Immature natural killer cell (primary cell): ENCODE measurements around the gene PPM1N. TPM values are rescaled to one million over a fixed set of nuclear protein-coding genes. Genes with fewer than 3 reads are reported as not detected.
A peak's percentile ranks its signal among the peaks of the same experiment; 100 is the strongest.
"Not testable (repeated sequence)": the region's sequence is repeated elsewhere in the genome, so short reads cannot be mapped to it uniquely, and the experiment has no call there.

ENCODE experiments used
- DNase-seq, 3 donors: peaks; one replicate each; pipeline ENCODE4 v3.0.0; 2022; ENCODE audit warnings: mixed read lengths in 1 of 3
- H3K27ac Mint-ChIP-seq, 6 donors: one replicate each; pipeline ENCODE4 v1.8.0; 2020; ENCODE audit warnings: mixed read lengths in 6 of 6, mild to moderate bottlenecking in 5 of 6, inconsistent platforms in 4 of 6, moderate library complexity in 3 of 6
- H3K27me3 Mint-ChIP-seq, 3 donors: one replicate each; pipeline ENCODE4 v1.8.0; 2020 to 2021; ENCODE audit warnings: low read depth in 3 of 3, mild to moderate bottlenecking in 3 of 3, mixed read lengths in 3 of 3, moderate library complexity in 3 of 3, inconsistent platforms in 1 of 3
- H3K36me3 Mint-ChIP-seq, 3 donors: one replicate each; pipeline ENCODE4 v1.8.0; 2020; ENCODE audit warnings: mixed read lengths in 3 of 3, inconsistent platforms in 2 of 3, mild to moderate bottlenecking in 2 of 3
- H3K4me1 Mint-ChIP-seq, 2 donors: one replicate each; pipeline ENCODE4 v1.8.0; 2020; ENCODE audit warnings: inconsistent platforms in 2 of 2, mild to moderate bottlenecking in 2 of 2, mixed read lengths in 2 of 2, moderate library complexity in 1 of 2
- H3K4me3 Mint-ChIP-seq, 5 donors: one replicate each; pipeline ENCODE4 v1.8.0; 2020; ENCODE audit warnings: mild to moderate bottlenecking in 5 of 5, mixed read lengths in 5 of 5, inconsistent platforms in 3 of 5, moderate library complexity in 3 of 5
- H3K9me3 Mint-ChIP-seq, 6 donors: one replicate each; pipeline ENCODE4 v1.8.0; 2020; ENCODE audit warnings: mild to moderate bottlenecking in 6 of 6, mixed read lengths in 6 of 6, inconsistent platforms in 4 of 6, moderate library complexity in 3 of 6
- polyA plus RNA-seq, 3 donors: library from polyadenylated mRNA; unstranded; fragments of 300-500 nt; fragmentation: Illumina TruSeq; gene quantifications; one replicate each; pipeline ENCODE4 v1.2.3, GENCODE V29; 2021

PPM1N gene
- polyA plus RNA-seq, 3 donors from 2014 or later = 3.9 to 5.7 (median 4.0) TPM

DNA sequence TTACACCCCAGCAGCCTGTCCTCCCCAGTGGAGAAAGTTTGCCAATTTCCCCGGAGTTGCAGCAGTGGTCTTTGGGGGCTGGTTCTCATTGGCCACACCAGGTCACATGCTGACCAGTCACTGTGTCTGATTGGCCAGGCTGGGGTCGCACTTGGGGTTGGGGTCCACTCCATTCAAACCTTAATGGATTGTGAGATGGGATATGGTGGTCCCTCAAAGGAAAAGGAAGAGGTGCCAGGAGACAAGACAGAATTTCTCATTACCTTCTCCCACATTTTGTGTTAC lies 3.4 kb downstream of the PPM1N start:
- Mint-ChIP-seq H3K4me1 (peaks cover 41 to 42% of the 10 kb centered on the region in 2 donors), H3K27me3 (peaks cover 5 to 8% (median 7%) of the 10 kb centered on the region in 3 donors), H3K27ac (no peak overlapping the region), H3K4me3 (no peak overlapping the region), H3K9me3 (no peaks in the 10 kb centered on the region), H3K36me3 (peaks cover 0 to 11% (median 10%) of the 10 kb centered on the region in 3 donors)
- DNase-seq = no peak

DNA sequence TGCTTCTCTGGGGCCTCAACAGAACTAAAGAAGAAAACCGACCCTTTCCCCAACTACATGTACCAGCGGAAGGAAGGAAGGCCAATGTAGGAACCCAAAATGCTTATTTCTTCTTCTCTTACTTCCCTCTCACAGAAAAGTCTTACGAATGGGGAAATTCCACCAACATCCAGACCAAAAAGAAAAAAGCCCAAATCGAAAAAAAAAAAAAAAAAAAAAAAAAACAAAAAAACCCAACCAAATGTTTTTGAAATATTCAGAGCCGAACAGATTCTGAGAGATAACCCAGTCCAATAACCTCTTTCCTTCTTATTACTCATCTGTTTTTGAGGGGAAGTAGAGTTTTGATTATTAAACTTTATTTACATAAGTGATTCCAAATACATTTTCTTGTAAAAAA lies 3.9 kb downstream of the PPM1N start:
- Mint-ChIP-seq H3K9me3 (no peaks in the 10 kb centered on the region), H3K27ac (no peak overlapping the region), H3K4me1 (peaks cover 38% of the 10 kb centered on the region in 2 donors), H3K36me3 (peaks cover 0 to 11% (median 10%) of the 10 kb centered on the region in 3 donors), H3K4me3 (no peak overlapping the region), H3K27me3 (peaks cover 6 to 11% (median 8%) of the 10 kb centered on the region in 3 donors)
- no peak for DNase-seq

DNA sequence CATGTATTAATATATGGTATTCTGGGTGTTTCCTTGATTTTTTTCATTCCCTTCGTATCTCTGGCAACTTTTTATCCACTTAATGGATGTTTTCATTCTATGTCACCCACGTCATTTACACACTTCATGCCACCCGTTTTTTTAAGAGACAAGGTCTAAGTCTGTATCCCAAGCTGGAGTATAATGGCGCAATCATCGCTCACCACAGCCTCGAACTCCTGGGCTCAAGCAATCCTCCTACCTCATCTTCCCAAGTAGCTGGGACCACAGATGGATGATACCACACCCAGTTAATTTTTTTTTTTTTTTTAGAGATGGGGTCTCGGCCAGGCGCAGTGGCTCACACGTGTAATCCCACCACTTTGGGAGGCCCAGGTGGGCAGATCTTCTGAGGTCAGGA lies 5.7 kb downstream of the PPM1N start:
- H3K9me3 Mint-ChIP-seq = no peaks in the 10 kb centered on the region
- H3K4me3 Mint-ChIP-seq = no peak overlapping the region
- peaks cover 10 to 15% (median 10%) of the 10 kb centered on the region in 3 donors for H3K27me3 Mint-ChIP-seq

DNA sequence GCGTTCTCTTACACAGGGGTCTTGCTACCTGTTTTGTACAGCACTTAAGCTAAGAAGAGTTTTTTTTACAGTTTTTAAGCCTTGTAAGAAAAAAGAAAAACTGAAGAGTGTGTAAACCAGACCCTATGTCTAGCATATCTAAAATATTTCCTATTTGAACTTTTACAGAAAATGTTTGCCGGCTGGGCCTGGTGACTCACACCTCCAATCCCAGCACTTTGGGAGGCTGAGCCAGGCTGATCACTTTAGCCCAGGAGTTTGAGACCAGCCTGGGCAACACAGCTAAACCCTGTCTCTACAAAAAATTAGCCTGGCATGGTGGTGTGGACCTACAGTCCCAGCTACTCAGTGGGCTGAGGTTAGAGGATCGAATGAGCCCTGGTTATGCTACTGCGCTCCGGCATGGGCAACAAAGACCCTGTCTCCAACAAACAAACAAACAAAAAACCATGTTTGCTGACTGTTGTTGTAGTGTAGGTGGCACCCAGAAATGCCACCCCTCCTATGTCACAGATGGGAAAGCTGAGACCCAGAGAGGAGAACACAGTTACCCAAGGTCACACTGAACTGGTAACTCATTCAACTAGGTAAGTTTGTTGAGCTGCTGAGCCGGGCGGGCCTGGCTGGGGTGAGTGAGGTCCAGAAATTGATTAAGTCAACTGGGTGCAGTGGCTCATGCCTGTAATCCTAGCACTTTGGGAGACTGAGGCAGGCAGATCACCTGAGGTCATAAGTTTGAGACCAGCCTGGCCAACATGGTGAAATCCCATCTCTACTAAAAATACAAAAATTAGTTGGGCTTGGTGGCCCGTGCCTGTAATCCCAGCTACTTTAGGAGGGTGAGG lies 7.1 kb downstream of the PPM1N start:
- H3K4me1 Mint-ChIP-seq = peaks cover 32 to 33% of the 10 kb centered on the region in 2 donors
- peak overlapping the region; percentile 71 to 82 (median 78) for H3K4me3 Mint-ChIP-seq
- H3K27ac Mint-ChIP-seq = peak overlapping the region; percentile 86 to 94 (median 92)
- H3K9me3 Mint-ChIP-seq = no peaks in the 10 kb centered on the region
- H3K27me3 Mint-ChIP-seq = peaks cover 10 to 13% (median 12%) of the 10 kb centered on the region in 3 donors
- H3K36me3 Mint-ChIP-seq = peaks cover 0 to 7% (median 6%) of the 10 kb centered on the region in 3 donors
- no peak for DNase-seq

More for the DNA sequence above, 5.7 kb downstream of the PPM1N start:
- Mint-ChIP-seq H3K4me1 (peaks cover 27 to 28% of the 10 kb centered on the region in 2 donors), H3K27ac (peak overlapping the region in 2 of 6 donors; percentile 20 to 41), H3K36me3 (peaks cover 0 to 11% (median 10%) of the 10 kb centered on the region in 3 donors)
- no peak for DNase-seq

DNA sequence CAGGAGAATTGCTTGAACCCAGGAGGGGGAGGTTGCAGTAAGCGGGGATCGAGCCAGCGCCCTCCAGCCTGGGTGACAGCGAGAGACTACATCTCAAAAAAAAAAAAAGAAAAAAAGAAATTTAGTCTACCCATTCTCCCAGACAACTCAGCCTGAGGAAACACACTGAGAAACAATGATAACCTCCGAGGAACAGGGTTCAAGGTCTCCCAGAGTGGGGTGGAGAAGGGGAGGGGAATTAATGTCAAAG lies 7.7 kb downstream of the PPM1N start:
- Mint-ChIP-seq H3K9me3 (no peaks in the 10 kb centered on the region), H3K36me3 (peaks cover 0 to 7% (median 6%) of the 10 kb centered on the region in 3 donors), H3K27ac (peak overlapping the region; percentile 86 to 94 (median 92)), H3K4me1 (peaks cover 35 to 38% of the 10 kb centered on the region in 2 donors), H3K27me3 (peaks cover 8 to 12% (median 11%) of the 10 kb centered on the region in 3 donors), H3K4me3 (peak overlapping the region; percentile 71 to 82 (median 78))
- DNase-seq = no peak

DNA sequence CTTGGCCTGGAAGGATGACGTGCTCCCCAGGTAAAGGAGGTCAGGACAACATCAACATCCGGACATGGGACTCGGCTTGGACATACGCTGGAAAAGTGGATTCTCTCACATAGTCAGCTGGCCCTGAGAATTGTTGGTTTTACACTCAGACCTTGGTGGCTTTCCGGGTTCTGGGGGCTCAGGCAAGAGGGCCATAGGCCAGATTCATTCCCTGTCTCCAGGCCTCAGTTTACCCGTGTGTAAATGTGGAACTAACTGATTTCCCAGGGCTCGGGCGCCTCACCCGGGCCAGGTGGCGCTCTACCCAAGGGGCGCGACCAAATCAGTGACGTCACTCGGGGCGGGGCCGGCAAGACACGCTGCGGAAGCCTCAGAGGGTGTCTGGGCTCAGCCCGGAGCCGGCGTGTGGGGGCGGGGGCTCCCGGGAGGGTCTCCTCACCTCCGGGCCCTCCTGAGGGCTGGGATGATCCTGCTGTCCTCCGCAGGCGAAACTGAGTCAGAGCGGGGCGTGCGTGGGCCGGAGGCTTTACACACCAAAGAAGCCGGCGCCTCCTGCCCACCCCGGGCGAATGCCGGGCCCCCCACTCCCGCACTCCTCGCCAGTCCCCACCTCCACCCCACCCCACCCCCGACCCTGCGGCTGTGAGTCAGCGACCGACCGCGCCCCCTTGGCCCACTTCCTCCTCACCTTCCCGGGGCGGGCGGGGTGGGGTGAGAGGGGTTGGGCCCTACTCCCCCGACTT lies 8.2 kb downstream of the PPM1N start:
- Mint-ChIP-seq H3K27ac (peak overlapping the region; percentile 91 to 98 (median 96)), H3K4me1 (peaks cover 35 to 43% of the 10 kb centered on the region in 2 donors), H3K9me3 (no peaks in the 10 kb centered on the region), H3K4me3 (peak overlapping the region; percentile 87 to 99 (median 94)), H3K36me3 (peaks cover 0 to 3% (median 2%) of the 10 kb centered on the region in 3 donors), H3K27me3 (peaks cover 8 to 15% (median 11%) of the 10 kb centered on the region in 3 donors)
- DNase-seq = peak; percentile 96 to 97 (median 97)

DNA sequence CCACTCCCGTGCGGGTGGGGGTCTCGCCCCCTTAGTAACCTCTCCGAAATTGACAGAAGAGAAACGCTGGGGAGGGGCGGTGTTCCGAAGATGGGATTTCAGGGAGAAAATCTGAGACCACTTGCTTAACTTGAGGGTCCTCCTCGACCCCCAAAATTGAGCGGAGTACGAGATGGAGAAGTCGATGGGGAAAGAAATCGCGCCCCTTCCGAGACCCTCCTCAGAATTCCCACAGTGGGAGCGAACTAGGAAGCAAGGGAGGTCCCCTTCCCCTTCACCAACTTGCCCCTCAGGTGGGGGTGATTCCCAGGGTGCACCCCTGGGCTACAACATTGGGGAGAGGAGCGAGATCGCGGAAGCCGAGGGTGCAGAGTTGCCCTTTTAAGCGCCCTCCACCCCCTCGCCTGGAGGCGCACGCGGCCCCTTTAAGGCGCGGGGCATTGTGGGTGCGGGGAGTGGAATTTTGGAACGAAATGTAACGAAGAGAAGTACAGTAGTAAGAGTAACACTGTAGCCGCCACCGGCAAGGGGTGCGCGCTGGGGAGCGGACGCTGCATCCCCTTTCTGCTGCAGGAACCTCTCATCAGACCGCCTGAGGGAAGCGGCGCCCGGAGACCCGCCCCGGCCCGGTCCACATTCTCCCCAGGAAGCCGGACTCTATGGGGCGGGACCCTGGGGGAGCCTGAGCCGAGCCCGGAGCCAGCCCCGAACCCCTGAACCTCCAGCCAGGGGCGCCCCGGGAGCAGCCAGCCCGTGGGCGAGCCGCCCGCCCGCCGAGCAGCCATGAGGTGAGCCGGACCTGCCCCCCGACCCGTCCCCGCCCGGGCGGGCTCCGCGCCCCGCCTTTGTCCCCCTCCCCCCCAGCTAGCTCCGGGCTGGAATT lies 9.0 kb downstream of the PPM1N start, which contains the start of gene VASP:
TSS of gene VASP (plus strand) at position 491 of the 883 bp plus-strand sequence. CDS start at position 784, 293 bp downstream.
- peaks cover 42 to 50% of the 10 kb centered on the region in 2 donors for H3K4me1 Mint-ChIP-seq
- peak; percentile 88 to 91 (median 90) for DNase-seq
- peaks cover 8 to 15% (median 11%) of the 10 kb centered on the region in 3 donors for H3K27me3 Mint-ChIP-seq
- H3K4me3 Mint-ChIP-seq = peak within 1 kb of the TSS; percentile 97 to 100 (median 99)
- H3K27ac Mint-ChIP-seq = peak within 1 kb of the TSS; percentile 91 to 98 (median 96)
- H3K9me3 Mint-ChIP-seq = no peaks in the 10 kb centered on the region
- peaks cover 0 to 3% (median 0%) of the 10 kb centered on the region in 3 donors for H3K36me3 Mint-ChIP-seq

DNA sequence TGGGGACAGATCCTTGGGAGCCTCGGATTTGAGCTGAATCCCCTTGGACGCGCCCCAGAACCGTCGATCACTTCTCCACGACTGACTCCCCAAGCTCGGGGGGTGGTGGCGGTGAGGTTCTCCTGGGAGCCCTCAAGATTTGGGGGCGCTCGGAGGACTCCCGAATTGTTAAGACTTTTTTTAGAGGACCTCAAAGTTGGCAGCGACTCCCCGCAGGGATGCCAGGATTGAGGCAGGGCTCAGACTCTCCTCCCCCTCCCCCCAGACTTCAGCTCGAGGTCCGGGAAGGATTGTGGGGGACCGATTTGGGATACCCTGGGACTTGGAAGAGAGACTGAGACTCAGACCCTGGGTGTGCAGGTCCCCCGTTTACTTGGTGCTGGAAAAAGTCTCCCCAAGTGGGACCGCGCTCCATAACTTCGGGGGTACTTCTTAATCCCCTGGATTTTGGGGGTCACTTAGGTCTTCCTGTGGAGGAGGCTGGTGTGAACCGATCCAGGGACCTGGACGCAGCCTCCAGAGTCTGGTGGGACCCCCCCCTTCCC lies 9.7 kb downstream of the PPM1N start:
- H3K4me1 Mint-ChIP-seq = peaks cover 45 to 53% of the 10 kb centered on the region in 2 donors
- peak overlapping the region; percentile 97 to 100 (median 99) for H3K4me3 Mint-ChIP-seq
- no peaks in the 10 kb centered on the region for H3K9me3 Mint-ChIP-seq
- H3K36me3 Mint-ChIP-seq = peaks cover 0 to 3% (median 0%) of the 10 kb centered on the region in 3 donors
- H3K27ac Mint-ChIP-seq = peak overlapping the region; percentile 45 to 83 (median 74)
- H3K27me3 Mint-ChIP-seq = peaks cover 8 to 15% (median 10%) of the 10 kb centered on the region in 3 donors
- DNase-seq = no peak

DNA sequence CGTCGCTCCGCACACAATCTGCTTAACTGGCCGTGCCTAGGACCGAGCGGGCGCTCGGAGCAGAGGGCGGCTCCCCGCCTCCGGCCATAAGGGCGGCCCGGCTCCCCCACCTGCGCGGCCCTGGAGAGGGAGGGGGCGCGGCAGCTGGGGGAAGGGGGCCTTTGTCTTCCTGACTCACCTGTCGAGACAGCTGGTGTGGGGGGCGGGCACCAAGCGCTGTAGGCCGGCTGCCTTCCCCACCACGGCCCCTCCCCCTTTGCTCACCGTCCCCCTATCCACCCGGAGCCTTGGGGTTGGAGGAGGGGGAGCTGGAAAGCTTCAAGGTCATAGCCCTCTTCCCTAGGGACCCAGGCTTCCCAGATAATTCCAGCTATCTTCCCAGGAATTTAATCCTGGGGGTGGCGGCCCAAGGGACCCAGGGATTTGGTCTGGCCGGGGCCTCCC lies 10.2 kb downstream of the PPM1N start:
- Mint-ChIP-seq H3K27me3 (peaks cover 8 to 15% (median 10%) of the 10 kb centered on the region in 3 donors), H3K36me3 (peaks cover 0 to 3% (median 0%) of the 10 kb centered on the region in 3 donors), H3K4me3 (peak overlapping the region; percentile 97 to 100 (median 99)), H3K4me1 (peaks cover 50 to 58% of the 10 kb centered on the region in 2 donors), H3K27ac (peak overlapping the region; percentile 45 to 98 (median 94)), H3K9me3 (no peaks in the 10 kb centered on the region)
- no peak for DNase-seq

DNA sequence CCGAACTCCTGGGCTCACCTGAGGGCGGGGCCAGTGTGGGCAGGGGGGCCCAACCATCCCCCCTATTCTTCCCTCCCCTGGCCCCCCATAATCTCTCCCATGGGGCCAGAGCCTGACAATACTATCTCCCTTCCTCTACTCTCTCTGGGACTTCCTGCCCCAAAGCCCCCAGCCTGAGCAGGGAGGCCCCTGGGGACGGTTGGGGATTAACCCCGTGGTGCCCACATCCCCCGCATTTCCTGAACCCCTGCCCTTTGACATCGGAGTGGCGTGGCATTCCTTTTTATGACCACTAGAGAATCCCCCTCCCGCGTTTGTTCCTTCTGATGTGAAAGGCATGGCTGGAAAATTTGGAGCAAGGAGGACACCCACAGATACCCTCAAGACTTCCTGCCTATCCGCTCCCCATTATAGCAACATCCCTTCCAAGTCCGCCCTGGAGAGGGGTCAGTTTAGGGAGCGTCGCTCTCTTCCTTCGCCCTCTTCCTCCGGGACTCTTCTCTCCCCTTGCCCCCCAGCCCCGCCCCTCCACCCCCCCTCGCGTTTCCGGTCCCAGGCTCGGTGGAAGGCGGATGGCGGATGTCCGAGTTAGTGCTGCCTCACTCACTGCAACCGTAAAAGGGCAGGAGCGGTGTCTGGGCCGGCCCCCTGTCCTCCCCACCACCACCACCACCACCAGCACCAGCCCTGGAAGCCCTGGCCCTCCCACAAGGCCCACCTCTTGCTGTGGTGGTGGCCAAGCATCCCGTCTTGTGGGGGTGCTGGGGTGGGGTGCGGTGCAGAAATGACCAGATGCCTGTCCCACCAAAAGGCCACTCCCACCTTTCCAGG lies 10.8 kb downstream of the PPM1N start:
- H3K27ac Mint-ChIP-seq = peak overlapping the region; percentile 94 to 98 (median 96)
- no peaks in the 10 kb centered on the region for H3K9me3 Mint-ChIP-seq
- peak; percentile 54 to 59 (median 58) for DNase-seq
- no peaks in the 10 kb centered on the region for H3K36me3 Mint-ChIP-seq
- H3K4me3 Mint-ChIP-seq = peak overlapping the region; percentile 97 to 100 (median 99)
- H3K27me3 Mint-ChIP-seq = peaks cover 8 to 18% (median 10%) of the 10 kb centered on the region in 3 donors
- H3K4me1 Mint-ChIP-seq = peaks cover 56 to 64% of the 10 kb centered on the region in 2 donors

DNA sequence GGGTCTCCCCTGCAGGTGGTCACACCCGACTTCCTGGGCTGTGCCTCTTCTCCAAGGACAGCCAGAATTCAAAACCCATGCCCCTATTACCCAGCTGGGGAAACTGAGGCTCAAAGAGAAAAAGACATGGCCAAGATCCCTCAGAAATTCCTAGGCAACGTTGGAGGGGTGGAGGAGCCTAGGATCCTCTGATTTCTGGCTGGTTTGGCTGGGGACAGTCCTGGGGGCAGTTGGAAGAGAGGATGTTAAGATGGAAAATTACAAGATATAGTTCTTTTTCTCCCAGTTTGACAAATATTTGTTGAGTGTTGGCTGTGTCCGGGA lies 11.4 kb downstream of the PPM1N start:
- no peaks in the 10 kb centered on the region for H3K36me3 Mint-ChIP-seq
- H3K4me3 Mint-ChIP-seq = peak overlapping the region; percentile 97 to 100 (median 99)
- H3K27ac Mint-ChIP-seq = peak overlapping the region; percentile 94 to 98 (median 96)
- H3K4me1 Mint-ChIP-seq = peaks cover 61 to 70% of the 10 kb centered on the region in 2 donors
- H3K9me3 Mint-ChIP-seq = no peaks in the 10 kb centered on the region
- no peak for DNase-seq
- H3K27me3 Mint-ChIP-seq = peaks cover 8 to 19% (median 10%) of the 10 kb centered on the region in 3 donors

DNA sequence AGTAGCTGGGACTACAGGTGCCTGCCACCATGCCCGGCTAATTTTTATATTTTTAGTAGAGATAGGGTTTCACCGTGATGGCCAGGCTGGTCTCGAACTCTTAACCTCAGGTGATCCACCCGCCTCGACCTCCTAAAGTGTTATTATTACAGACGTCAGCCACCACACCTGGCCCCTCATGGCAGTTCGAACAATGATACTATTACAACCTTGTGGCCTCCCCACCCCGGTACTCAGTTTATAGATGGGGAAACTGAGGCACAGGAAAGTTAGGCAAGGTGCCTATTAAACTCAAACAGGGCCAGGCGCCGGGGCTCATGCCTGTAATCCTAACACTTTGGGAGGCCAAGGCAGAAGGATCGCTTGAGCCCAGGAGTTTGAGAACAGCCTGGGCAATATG lies 12.1 kb downstream of the PPM1N start:
- not testable (repeated sequence) for DNase-seq, H3K9me3 Mint-ChIP-seq, H3K36me3 Mint-ChIP-seq
- Mint-ChIP-seq H3K4me1 (peaks cover 67 to 72% of the 10 kb centered on the region in 2 donors), H3K27ac (peak overlapping the region; percentile 94 to 98 (median 96)), H3K4me3 (peak overlapping the region; percentile 97 to 100 (median 99)), H3K27me3 (peaks cover 10 to 19% (median 10%) of the 10 kb centered on the region in 3 donors)
